Erythroblast (primary cell): Measurements from ENCODE around the gene GPR160.
"Not testable (repeated sequence)": the region's sequence is repeated elsewhere in the genome, so short reads cannot be mapped to it uniquely, and the experiment has no call there.

Source experiments
- DNase-seq, 2 experiments: peaks; one replicate each; lab custom pipeline; 2025; lab: John Stamatoyannopoulos, UW
- GATA1 ChIP-seq: IDR thresholded peaks from 2 replicates; pipeline ENCODE4 v1.6.1; 2011; ENCODE audit warnings: low read depth, mild to moderate bottlenecking, control low read depth, low read length, moderate library complexity
- POLR2A ChIP-seq: IDR thresholded peaks from 2 replicates; pipeline ENCODE4 v1.6.1; 2011; ENCODE audit warnings: mild to moderate bottlenecking, low read length

Gene GPR160

GRCh38 chr3:170012683-170013400 lies 25.0 kb upstream of the GPR160 start:
- TF ChIP-seq GATA1 (no peak), POLR2A (no peak)
- no peak for DNase-seq

GRCh38 chr3:170016057-170016456 lies 21.7 kb upstream of the GPR160 start:
- DNase-seq: no peak
- TF ChIP-seq GATA1: no peak
- TF ChIP-seq POLR2A: no peak

GRCh38 chr3:170019306-170019705 lies 18.5 kb upstream of the GPR160 start:
- not testable (repeated sequence) for DNase-seq

- DNase-seq: peak; percentile 5 to 9
- no peak for TF ChIP-seq POLR2A
- TF ChIP-seq GATA1: no peak
Measured at GRCh38 chr3:170021083-170021482, 16.7 kb upstream of the GPR160 start.

- TF ChIP-seq GATA1 (no peak), POLR2A (no peak)
Measured at GRCh38 chr3:170022336-170022735, 15.5 kb upstream of the GPR160 start.

GRCh38 chr3:170023165-170023564 lies 14.6 kb upstream of the GPR160 start:
- no peak for DNase-seq
- TF ChIP-seq GATA1 (no peak), POLR2A (no peak)

More at GRCh38 chr3:170022336-170022735, 15.5 kb upstream of the GPR160 start:
- no peak for DNase-seq

- no peak for DNase-seq
Measured at GRCh38 chr3:170024581-170024980, 13.2 kb upstream of the GPR160 start.

GRCh38 chr3:170027233-170028102 lies 10.3 kb upstream of the GPR160 start:
- no peak for DNase-seq
- TF ChIP-seq GATA1: no peak
- no peak for TF ChIP-seq POLR2A

More at GRCh38 chr3:170024581-170024980, 13.2 kb upstream of the GPR160 start:
- TF ChIP-seq POLR2A (no peak), GATA1 (no peak)

- TF ChIP-seq POLR2A (no peak), GATA1 (no peak)
- peak; percentile 10 to 12 for DNase-seq
Measured at GRCh38 chr3:170033489-170033888, 4.3 kb upstream of the GPR160 start.

GRCh38 chr3:170038434-170039110 lies 777 bp downstream of the GPR160 start:
- peak; percentile 22 to 31 for DNase-seq

GRCh38 chr3:170040418-170040817 lies 2.6 kb downstream of the GPR160 start:
- TF ChIP-seq GATA1: no peak
- TF ChIP-seq POLR2A: no peak

More at GRCh38 chr3:170038434-170039110, 777 bp downstream of the GPR160 start:
- TF ChIP-seq POLR2A (no peak), GATA1 (no peak)

GRCh38 chr3:170043506-170043905 lies 5.7 kb downstream of the GPR160 start:
- DNase-seq: no peak
- no peak for TF ChIP-seq GATA1
- no peak for TF ChIP-seq POLR2A

More at GRCh38 chr3:170040418-170040817, 2.6 kb downstream of the GPR160 start:
- no peak for DNase-seq

- TF ChIP-seq POLR2A (no peak), GATA1 (no peak)
- no peak for DNase-seq
Measured at GRCh38 chr3:170044271-170044670, 6.5 kb downstream of the GPR160 start.
